Naive thymus-derived CD8-positive, alpha-beta T cell (primary cell): ENCODE measurements around the gene BCKDHB. TPM values are rescaled to one million over a fixed set of nuclear protein-coding genes. Genes with fewer than 3 reads are reported as not detected.
"Not testable (repeated sequence)": the region's sequence is repeated elsewhere in the genome, so short reads cannot be mapped to it uniquely, and the experiment has no call there.

Experiments
- ATAC-seq, 2 donors: fragments of 150-1000 bp; cut with Tn5 transposase in 1 of 2; sonication (Bioruptor Pico), chemical (Tn5 transposase) in 1 of 2; 1 replicate in 1 of 2; 2 replicates in 1 of 2; pipeline ENCODE4 v1.10.0; 2021; ENCODE audit warnings: mild to moderate bottlenecking in 2 of 2, moderate library complexity in 2 of 2
- POLR2A ChIA-PET: fragments of 350-600 bp; sonication (Branson Sonifier 250); formaldehyde crosslinking; loops from one replicate; lab custom pipeline; 2021; ENCODE audit warnings: antibody characterized with exemption; lab: Charles Lee
- DNase-seq, 10 donors: peaks; one replicate each; pipeline versions ENCODE4 v3.0.0 to v3.0.0-alpha.2; 2020 to 2022
- H3K27ac Mint-ChIP-seq, 10 donors: one replicate each; pipeline ENCODE4 v1.8.0; 2020 to 2022; ENCODE audit warnings: mild to moderate bottlenecking in 10 of 10, mixed read lengths in 10 of 10, moderate library complexity in 4 of 10, inconsistent platforms in 1 of 10
- H3K27me3 Mint-ChIP-seq, 5 donors: one replicate each; pipeline ENCODE4 v1.8.0; 2021 to 2022; ENCODE audit warnings: mixed read lengths in 5 of 5
- H3K36me3 Mint-ChIP-seq, 3 donors: one replicate each; pipeline ENCODE4 v1.8.0; 2020 to 2022; ENCODE audit warnings: mixed read lengths in 3 of 3, mild to moderate bottlenecking in 2 of 3, inconsistent platforms in 1 of 3
- H3K4me1 Mint-ChIP-seq, 4 donors: one replicate each; pipeline ENCODE4 v1.8.0; 2021 to 2022; ENCODE audit warnings: mixed read lengths in 4 of 4
- H3K4me3 Mint-ChIP-seq, 10 donors: one replicate each; pipeline ENCODE4 v1.8.0; 2020 to 2022; ENCODE audit warnings: mild to moderate bottlenecking in 10 of 10, mixed read lengths in 10 of 10, moderate library complexity in 6 of 10, inconsistent platforms in 1 of 10
- H3K9me3 Mint-ChIP-seq, 9 donors: one replicate each; pipeline ENCODE4 v1.8.0; 2020 to 2022; ENCODE audit warnings: mixed read lengths in 9 of 9, mild to moderate bottlenecking in 3 of 9, inconsistent platforms in 1 of 9, moderate library complexity in 1 of 9
- polyA plus RNA-seq, 3 donors: library from polyadenylated mRNA; unstranded; fragments of 300-500 nt; fragmentation: Illumina TruSeq; gene quantifications; one replicate each; pipeline ENCODE4 v1.2.3, GENCODE V29; 2021
- total RNA-seq, 8 experiments: library from RNA in 2 of 8; stranded (reverse) in 2 of 8; gene quantifications; one replicate each; pipeline ENCODE4 v1.2.3 and lab custom pipeline; 2021 to 2026

The BCKDHB gene
- total and polyA plus RNA-seq, 5 experiments from 2014 or later: 20.1 to 31.4 (median 24.1) TPM

- Mint-ChIP-seq H3K36me3 (peaks cover 17 to 31% (median 27%) of the 10 kb centered on the region in 3 donors), H3K4me1 (peaks cover 0 to 3% (median under 1%) of the 10 kb centered on the region in 4 donors), H3K27me3 (no peaks in the 10 kb centered on the region), H3K4me3 (no peak overlapping the region), H3K9me3 (peaks cover 0 to 12% (median 0%) of the 10 kb centered on the region in 9 donors), H3K27ac (no peak overlapping the region)
- DNase-seq (no peak), ATAC-seq (no peak)
- POLR2A ChIA-PET: no interaction called here
Measured at GRCh38 chr6:80217794-80218193, 111.3 kb downstream of the BCKDHB start.

- Mint-ChIP-seq H3K4me1 (peaks cover 0 to 3% (median under 1%) of the 10 kb centered on the region in 4 donors), H3K9me3 (peaks cover 0 to 12% (median 1%) of the 10 kb centered on the region in 9 donors), H3K27me3 (no peaks in the 10 kb centered on the region), H3K36me3 (peaks cover 23 to 70% (median 53%) of the 10 kb centered on the region in 3 donors), H3K4me3 (no peak overlapping the region), H3K27ac (no peak overlapping the region)
- DNase-seq (no peak), ATAC-seq (no peak)
- POLR2A ChIA-PET: no interaction called here
Measured at GRCh38 chr6:80223743-80224212, 117.3 kb downstream of the BCKDHB start.

GRCh38 chr6:80226151-80226550 lies 119.7 kb downstream of the BCKDHB start:
- Mint-ChIP-seq H3K4me3 (no peak overlapping the region), H3K9me3 (peaks cover 0 to 2% (median 0%) of the 10 kb centered on the region in 9 donors), H3K27me3 (no peaks in the 10 kb centered on the region), H3K4me1 (peaks cover 0 to under 1% (median 0%) of the 10 kb centered on the region in 4 donors), H3K36me3 (peaks cover 12 to 51% (median 40%) of the 10 kb centered on the region in 3 donors), H3K27ac (no peak overlapping the region)
- no peak for ATAC-seq
- DNase-seq: no peak
- POLR2A ChIA-PET: no interaction called here

DNA sequence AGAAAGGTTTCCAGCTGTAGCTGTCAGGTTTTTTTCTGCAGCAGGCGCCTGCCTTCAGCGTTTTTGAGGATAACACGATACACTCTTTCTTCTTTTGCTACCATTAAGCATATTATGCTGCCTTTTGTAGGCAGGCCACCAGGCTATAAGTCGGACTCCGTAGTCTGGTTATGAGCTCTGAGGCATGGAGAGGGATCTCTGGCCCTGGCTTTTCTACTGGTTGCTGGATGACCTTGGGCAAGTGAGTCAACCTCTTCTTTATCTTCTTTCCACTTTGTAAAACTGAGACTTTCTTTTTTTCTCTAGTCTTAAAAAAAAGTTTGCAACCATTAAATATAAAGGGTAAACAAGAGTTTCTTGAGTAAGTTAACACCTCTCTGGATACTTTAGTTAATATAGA lies 120.2 kb downstream of the BCKDHB start:
- POLR2A ChIA-PET: no interaction called here
- no peak for DNase-seq
- Mint-ChIP-seq H3K27me3 (no peaks in the 10 kb centered on the region), H3K27ac (no peak overlapping the region), H3K4me1 (no peaks in the 10 kb centered on the region), H3K4me3 (no peak overlapping the region), H3K9me3 (peaks cover 0 to 2% (median 0%) of the 10 kb centered on the region in 9 donors), H3K36me3 (peaks cover 10 to 48% (median 38%) of the 10 kb centered on the region in 3 donors)
- ATAC-seq: no peak

- POLR2A ChIA-PET: no interaction called here
- Mint-ChIP-seq H3K4me3 (no peak overlapping the region), H3K36me3 (peaks cover 10 to 45% (median 35%) of the 10 kb centered on the region in 3 donors)
Measured at GRCh38 chr6:80227545-80228105, 121.2 kb downstream of the BCKDHB start.

GRCh38 chr6:80233262-80233661 lies 126.8 kb downstream of the BCKDHB start:
- H3K36me3 Mint-ChIP-seq: peaks cover 8 to 15% (median 13%) of the 10 kb centered on the region in 3 donors
- DNase-seq: no peak
- POLR2A ChIA-PET: no interaction called here
- H3K4me3 Mint-ChIP-seq: no peak overlapping the region
- peaks cover 0 to 2% (median 0%) of the 10 kb centered on the region in 4 donors for H3K4me1 Mint-ChIP-seq
- H3K27ac Mint-ChIP-seq: no peak overlapping the region
- H3K27me3 Mint-ChIP-seq: no peaks in the 10 kb centered on the region
- peaks cover 0 to 2% (median 0%) of the 10 kb centered on the region in 9 donors for H3K9me3 Mint-ChIP-seq
- ATAC-seq: no peak

More at GRCh38 chr6:80227545-80228105, 121.2 kb downstream of the BCKDHB start:
- H3K27ac Mint-ChIP-seq: no peak overlapping the region
- ATAC-seq (no peak), DNase-seq (no peak)
- peaks cover 0 to 2% (median 0%) of the 10 kb centered on the region in 9 donors for H3K9me3 Mint-ChIP-seq
- no peaks in the 10 kb centered on the region for H3K4me1 Mint-ChIP-seq
- no peaks in the 10 kb centered on the region for H3K27me3 Mint-ChIP-seq

DNA sequence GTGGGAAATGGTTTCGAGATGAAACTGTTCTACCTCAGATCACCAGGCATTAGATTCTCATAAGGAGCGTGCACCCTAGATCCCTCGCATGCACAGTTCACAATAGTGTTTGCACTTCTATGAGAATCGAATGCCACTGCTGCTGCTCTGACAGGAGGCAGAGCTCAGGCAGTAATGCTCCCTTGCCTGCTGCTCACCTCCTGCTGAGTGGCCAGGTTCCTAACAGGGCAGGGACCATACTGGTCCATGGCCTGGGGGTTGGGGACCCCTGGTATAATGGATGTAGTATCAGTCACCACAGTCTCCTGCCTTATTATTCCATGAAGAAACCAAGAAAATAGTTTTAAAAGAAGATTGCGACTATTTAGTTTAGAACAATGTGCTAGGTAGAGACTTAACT lies 127.5 kb downstream of the BCKDHB start:
- H3K9me3 Mint-ChIP-seq: peaks cover 0 to 5% (median 0%) of the 10 kb centered on the region in 9 donors
- H3K27me3 Mint-ChIP-seq: no peaks in the 10 kb centered on the region
- ATAC-seq (no peak), DNase-seq (no peak)
- no peak overlapping the region for H3K4me3 Mint-ChIP-seq
- no peak overlapping the region for H3K27ac Mint-ChIP-seq
- H3K4me1 Mint-ChIP-seq: peaks cover 0 to 2% (median 0%) of the 10 kb centered on the region in 4 donors
- POLR2A ChIA-PET: no interaction called here
- peaks cover 8 to 15% (median 14%) of the 10 kb centered on the region in 3 donors for H3K36me3 Mint-ChIP-seq

DNA sequence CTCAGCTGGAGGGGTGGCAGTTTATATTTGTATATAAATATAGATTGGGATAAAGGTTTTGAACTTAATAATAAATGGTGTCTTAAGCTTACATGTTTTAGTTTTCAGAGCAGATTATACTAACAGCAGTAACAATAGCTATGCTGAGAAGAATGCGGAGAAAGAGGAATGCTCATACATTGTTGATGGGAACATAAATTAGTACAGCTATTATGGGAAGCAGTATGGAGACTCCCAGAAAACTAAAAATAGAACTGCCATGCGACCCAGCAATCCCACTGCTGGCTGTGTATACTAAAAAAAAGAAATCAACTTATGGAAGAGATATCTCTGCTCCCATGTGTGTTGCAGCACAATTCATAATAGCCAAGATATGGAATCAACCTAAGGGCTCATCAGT lies 127.9 kb downstream of the BCKDHB start:
- H3K4me3 Mint-ChIP-seq: no peak overlapping the region
- H3K36me3 Mint-ChIP-seq: peaks cover 5 to 18% (median 14%) of the 10 kb centered on the region in 3 donors
- H3K27me3 Mint-ChIP-seq: no peaks in the 10 kb centered on the region
- DNase-seq (no peak), ATAC-seq (no peak)
- H3K27ac Mint-ChIP-seq: no peak overlapping the region
- POLR2A ChIA-PET: no interaction called here
- H3K4me1 Mint-ChIP-seq: peaks cover 0 to 2% (median 0%) of the 10 kb centered on the region in 4 donors
- peaks cover 0 to 5% (median 0%) of the 10 kb centered on the region in 9 donors for H3K9me3 Mint-ChIP-seq

DNA sequence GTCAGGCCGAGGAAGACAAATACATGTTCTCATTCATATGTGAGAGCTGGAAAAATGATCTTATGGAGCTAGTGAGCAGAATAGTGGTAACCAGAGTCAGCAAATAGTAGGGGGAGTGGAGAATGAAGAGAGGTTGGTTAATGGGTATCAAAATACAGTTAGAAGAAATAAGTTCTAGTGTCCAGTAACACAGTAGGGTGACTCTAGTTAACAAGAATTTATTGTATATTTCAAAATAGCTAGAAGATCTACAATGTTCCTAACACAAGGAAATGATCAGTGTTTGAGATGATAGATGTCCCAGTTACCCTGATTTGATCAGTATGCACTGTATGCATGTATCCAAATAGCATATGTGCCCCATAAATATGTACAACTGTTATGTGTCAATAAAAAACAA lies 128.4 kb downstream of the BCKDHB start:
- Mint-ChIP-seq H3K27me3 (no peaks in the 10 kb centered on the region), H3K27ac (no peak overlapping the region), H3K9me3 (peaks cover 0 to 7% (median 0%) of the 10 kb centered on the region in 9 donors), H3K4me3 (no peak overlapping the region), H3K36me3 (peaks cover 5 to 20% (median 16%) of the 10 kb centered on the region in 3 donors), H3K4me1 (peaks cover 0 to 2% (median 0%) of the 10 kb centered on the region in 4 donors)
- ATAC-seq (no peak), DNase-seq (no peak)
- POLR2A ChIA-PET: no interaction called here

GRCh38 chr6:80235647-80236046 lies 129.2 kb downstream of the BCKDHB start:
- H3K36me3 Mint-ChIP-seq: peaks cover 7 to 25% (median 24%) of the 10 kb centered on the region in 3 donors
- no peak for ATAC-seq
- POLR2A ChIA-PET: no interaction called here
- no peak for DNase-seq
- no peak overlapping the region for H3K4me3 Mint-ChIP-seq
- peaks cover 0 to 2% (median 0%) of the 10 kb centered on the region in 4 donors for H3K4me1 Mint-ChIP-seq
- no peaks in the 10 kb centered on the region for H3K27me3 Mint-ChIP-seq
- H3K9me3 Mint-ChIP-seq: peaks cover 0 to 9% (median 0%) of the 10 kb centered on the region in 9 donors
- H3K27ac Mint-ChIP-seq: no peak overlapping the region

DNA sequence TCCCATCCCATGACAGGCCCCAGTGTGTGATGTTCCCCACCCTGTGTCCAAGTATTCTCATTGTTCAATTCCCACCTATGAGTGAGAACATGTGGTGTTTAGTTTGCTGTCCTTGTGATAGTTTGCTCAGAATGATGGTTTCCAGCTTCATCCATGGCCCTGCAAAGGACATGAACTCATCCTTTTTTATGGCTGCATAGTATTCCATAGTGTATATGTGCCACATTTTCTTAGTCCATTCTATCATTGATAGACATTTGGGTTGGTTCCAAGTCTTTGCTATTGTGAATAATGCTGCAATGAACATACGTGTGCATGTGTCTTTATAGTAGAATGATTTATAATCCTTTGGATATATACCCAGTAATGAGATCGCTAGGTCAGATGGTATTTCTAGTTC lies 132.3 kb downstream of the BCKDHB start:
- DNase-seq, H3K27ac Mint-ChIP-seq, H3K4me3 Mint-ChIP-seq, H3K4me1 Mint-ChIP-seq, POLR2A ChIA-PET, H3K9me3 Mint-ChIP-seq, H3K27me3 Mint-ChIP-seq, ATAC-seq: not testable (repeated sequence)
- H3K36me3 Mint-ChIP-seq: peaks cover 15 to 40% (median 33%) of the 10 kb centered on the region in 3 donors

DNA sequence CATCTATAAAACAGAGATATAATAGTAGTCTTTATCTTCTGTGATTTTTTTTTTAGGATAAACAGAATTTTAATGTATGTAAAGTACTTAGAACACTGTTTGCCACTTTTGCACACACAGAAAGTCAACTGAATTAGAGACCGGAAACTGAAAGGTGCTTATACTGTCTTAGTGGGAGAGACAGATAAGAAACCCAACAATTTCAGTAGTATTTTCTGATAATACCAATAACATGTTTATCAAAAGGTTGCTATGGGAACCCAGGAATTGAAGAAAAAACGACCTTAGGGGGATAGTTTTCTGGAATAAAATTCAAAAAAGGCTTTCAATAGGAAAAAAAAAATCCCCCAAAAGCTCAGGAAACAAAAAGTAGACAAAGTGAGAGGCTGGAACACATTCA lies 138.6 kb downstream of the BCKDHB start:
- ATAC-seq (no peak), DNase-seq (no peak)
- peaks cover 0 to 13% (median 3%) of the 10 kb centered on the region in 4 donors for H3K4me1 Mint-ChIP-seq
- no peaks in the 10 kb centered on the region for H3K27me3 Mint-ChIP-seq
- H3K9me3 Mint-ChIP-seq: peaks cover 0 to 3% (median 0%) of the 10 kb centered on the region in 9 donors
- no peak overlapping the region for H3K27ac Mint-ChIP-seq
- no peak overlapping the region for H3K4me3 Mint-ChIP-seq
- H3K36me3 Mint-ChIP-seq: peaks cover 10 to 27% (median 20%) of the 10 kb centered on the region in 3 donors
- POLR2A ChIA-PET: no interaction called here

DNA sequence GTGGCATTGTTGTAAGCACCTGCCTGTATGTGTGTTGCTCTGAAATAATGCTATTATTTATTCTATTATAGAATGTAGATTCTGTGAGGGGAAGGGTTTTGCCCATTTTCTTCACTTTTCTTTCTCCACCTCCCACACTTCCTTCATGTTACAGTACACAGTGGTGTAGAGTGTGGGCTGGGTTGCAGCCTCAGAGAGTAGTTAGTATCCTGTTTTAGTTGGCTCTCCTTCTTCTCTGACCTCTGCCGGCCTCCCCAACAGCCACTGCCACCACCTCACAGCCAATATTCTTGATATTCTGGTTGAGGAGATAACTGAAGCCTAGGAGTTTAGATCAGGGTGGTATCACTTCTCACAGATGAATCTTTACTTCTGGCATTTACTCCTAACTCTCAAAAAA lies 143.4 kb downstream of the BCKDHB start:
- H3K4me1 Mint-ChIP-seq: peaks cover 0 to 13% (median 2%) of the 10 kb centered on the region in 4 donors
- no peaks in the 10 kb centered on the region for H3K9me3 Mint-ChIP-seq
- no peak for ATAC-seq
- H3K27ac Mint-ChIP-seq: peak overlapping the region in 1 of 10 donors; percentile 34
- no peak for DNase-seq
- H3K36me3 Mint-ChIP-seq: peaks cover 0 to 8% (median 6%) of the 10 kb centered on the region in 3 donors
- H3K4me3 Mint-ChIP-seq: no peak overlapping the region
- H3K27me3 Mint-ChIP-seq: no peaks in the 10 kb centered on the region
- POLR2A ChIA-PET: no interaction called here
